Lower leg skin (tissue), 4 donors: Measurements from ENCODE around the gene DTNB. TPM values are rescaled to one million over a fixed set of nuclear protein-coding genes. Genes with fewer than 3 reads are reported as not detected.
"Not testable (repeated sequence)": the region's sequence is repeated elsewhere in the genome, so short reads cannot be mapped to it uniquely, and the experiment has no call there.

Experiments
- DNase-seq, 2 donors: peaks; one replicate each; pipeline ENCODE4 v3.0.0-alpha.2; 2019; ENCODE audit warnings: low spot score in 2 of 2
- H3K4me3 ChIP-seq: fragments of 200-600 bp; sonication (generic); 2 replicates; pipeline ENCODE4 v1.5.1; 2017; ENCODE audit warnings: mild to moderate bottlenecking, low read depth; ENCODE audit not compliant: poor library complexity, severe bottlenecking
- POLR2A ChIP-seq, 2 donors: fragments of 450-650 bp; IDR thresholded peaks; one replicate each; pipeline ENCODE4 v1.6.1; 2016 to 2017; ENCODE audit warnings: antibody characterized with exemption in 2 of 2, mild to moderate bottlenecking in 1 of 2, moderate library complexity in 1 of 2
- WGBS, 2 donors: methylation state at CpG; one replicate each; pipeline ENCODE4 v1.1.5; 2018; 5-methylcytosine and 5-hydroxymethylcytosine counted together
- intact Hi-C: fragments of 100-400 bp; cut with DNase I; formaldehyde crosslinking; loops from one replicate; pipeline ENCODE4 v1.15.0; 2023; ENCODE audit warnings: low total_unique reads
- total RNA-seq, 4 donors: library from RNA; depleted of rRNA; stranded (reverse); fragments of >200 nt; gene quantifications; one replicate each; pipeline ENCODE4 v1.1.0, GENCODE V29; 2016
- TF ChIP-seq, protein P1 (sequence below), 3 donors: fragments of 450-650 bp; IDR thresholded peaks; one replicate each; pipeline ENCODE4 v1.5.1; 2016; ENCODE audit warnings: antibody characterized with exemption in 3 of 3, mild to moderate bottlenecking in 3 of 3, moderate library complexity in 2 of 3

Gene DTNB
- total RNA-seq, 4 donors from 2014 or later: 8.8 to 15.2 (median 12.7) TPM

DNA sequence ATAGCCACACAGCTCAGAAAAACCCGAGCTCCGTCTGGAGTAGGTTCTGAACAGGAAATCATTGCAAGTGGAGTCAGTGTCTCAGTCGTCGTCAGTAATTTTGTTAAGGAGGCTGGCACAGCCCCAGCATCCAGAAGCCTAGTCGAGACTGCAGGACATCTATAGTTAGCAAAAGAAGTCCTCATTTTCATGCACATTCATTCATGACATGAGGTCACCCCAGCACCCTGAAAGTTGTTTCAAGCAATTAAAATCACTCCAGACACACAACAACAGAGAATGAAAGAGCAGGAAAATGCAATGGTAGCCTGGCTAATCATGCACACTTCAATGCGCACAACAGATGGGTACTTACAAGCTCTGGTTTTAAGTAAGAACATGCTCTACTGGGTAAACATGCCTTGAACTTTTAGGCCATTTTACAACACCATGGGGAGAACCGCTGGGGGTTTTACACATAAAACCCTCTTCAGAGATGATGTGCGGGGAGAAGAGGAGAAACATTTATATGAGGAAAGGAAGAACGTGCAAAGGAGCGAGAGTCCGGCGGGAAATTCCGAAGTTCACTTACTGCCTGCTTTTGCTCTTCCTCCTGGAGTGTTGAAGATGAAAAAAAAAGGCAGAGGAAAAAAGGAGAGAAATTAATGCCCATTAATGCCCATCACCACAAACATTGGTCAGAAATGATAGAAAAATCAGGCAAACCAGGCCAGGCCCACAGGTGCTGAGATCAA is 254.3 kb downstream of the DTNB start:
- TF ChIP-seq POLR2A (IDR thresholded peaks at IDR 0.05): no peak
- TF ChIP-seq, protein P1, sequence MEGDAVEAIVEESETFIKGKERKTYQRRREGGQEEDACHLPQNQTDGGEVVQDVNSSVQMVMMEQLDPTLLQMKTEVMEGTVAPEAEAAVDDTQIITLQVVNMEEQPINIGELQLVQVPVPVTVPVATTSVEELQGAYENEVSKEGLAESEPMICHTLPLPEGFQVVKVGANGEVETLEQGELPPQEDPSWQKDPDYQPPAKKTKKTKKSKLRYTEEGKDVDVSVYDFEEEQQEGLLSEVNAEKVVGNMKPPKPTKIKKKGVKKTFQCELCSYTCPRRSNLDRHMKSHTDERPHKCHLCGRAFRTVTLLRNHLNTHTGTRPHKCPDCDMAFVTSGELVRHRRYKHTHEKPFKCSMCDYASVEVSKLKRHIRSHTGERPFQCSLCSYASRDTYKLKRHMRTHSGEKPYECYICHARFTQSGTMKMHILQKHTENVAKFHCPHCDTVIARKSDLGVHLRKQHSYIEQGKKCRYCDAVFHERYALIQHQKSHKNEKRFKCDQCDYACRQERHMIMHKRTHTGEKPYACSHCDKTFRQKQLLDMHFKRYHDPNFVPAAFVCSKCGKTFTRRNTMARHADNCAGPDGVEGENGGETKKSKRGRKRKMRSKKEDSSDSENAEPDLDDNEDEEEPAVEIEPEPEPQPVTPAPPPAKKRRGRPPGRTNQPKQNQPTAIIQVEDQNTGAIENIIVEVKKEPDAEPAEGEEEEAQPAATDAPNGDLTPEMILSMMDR (IDR thresholded peaks at IDR 0.05): no peak
- 79 to 81% methylated on average over 13 of the region's 13 CpGs for WGBS, 2 donors
- no peak overlapping the region for H3K4me3 ChIP-seq
- no peak for DNase-seq
- intact Hi-C loops: no loop called here

DNA sequence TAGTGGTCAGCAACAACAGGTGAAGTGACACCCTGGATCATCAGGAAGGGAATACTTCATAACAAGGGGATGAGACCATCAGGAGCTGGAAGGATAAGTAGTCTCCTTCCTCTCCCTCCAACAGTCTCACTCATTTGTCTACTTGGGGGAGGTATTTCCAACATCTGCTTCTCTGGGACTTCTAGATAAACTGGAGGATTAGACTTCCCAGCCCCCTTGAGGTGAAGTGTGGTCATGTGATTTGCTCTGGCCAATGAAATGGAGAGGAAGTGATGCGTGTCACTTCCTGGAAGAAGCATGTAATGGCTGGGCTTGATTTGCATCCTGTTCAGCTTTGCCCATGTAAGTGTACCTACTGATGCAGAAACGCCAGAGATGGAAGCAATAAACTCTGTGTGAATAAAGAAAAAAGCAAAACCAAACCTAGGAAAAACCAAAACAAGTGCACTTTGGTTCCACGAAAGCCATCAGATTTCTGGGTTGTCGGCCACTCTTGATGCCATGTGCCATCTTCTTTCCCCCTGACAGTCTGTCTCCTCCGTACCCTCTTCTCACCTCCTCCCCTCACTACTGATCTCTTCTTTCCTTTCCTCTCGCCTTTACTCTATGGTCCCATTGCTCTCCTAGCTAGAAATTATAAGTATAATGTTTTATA is 255.5 kb downstream of the DTNB start:
- no peak for DNase-seq
- TF ChIP-seq POLR2A (IDR thresholded peaks at IDR 0.05): no peak
- TF ChIP-seq, protein P1 (IDR thresholded peaks at IDR 0.05): no peak
- 95% methylated on average over 6 of the region's 6 CpGs for WGBS, 2 donors
- H3K4me3 ChIP-seq: no peak overlapping the region
- intact Hi-C loops: no loop called here

DNA sequence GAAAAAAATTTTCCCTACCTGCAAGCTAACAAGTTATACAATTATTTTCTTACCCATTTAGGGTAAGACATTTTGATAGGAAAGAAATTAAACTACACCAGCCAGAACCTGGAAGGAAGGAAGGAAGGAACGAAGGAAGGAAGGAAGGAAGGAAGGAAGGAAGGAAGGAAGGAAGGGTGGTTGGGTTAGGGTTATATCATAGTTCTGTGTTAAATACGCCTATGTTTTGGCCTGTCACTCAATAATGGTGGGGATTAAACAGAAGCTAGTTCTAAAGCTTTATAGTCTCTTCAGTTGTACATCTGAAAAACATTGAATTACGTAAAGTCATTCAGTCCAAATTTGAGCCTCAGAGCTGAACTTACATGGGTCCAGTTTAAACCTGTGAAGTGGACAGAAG is 256.7 kb downstream of the DTNB start:
- H3K4me3 ChIP-seq: no peak overlapping the region
- DNase-seq: no peak
- intact Hi-C loops: no loop called here
- TF ChIP-seq POLR2A (IDR thresholded peaks at IDR 0.05): no peak
- TF ChIP-seq, protein P1 (IDR thresholded peaks at IDR 0.05): no peak
- 60 to 97% methylated on average over 3 of the region's 3 CpGs for whole genome bisulfite sequencing, 2 donors

DNA sequence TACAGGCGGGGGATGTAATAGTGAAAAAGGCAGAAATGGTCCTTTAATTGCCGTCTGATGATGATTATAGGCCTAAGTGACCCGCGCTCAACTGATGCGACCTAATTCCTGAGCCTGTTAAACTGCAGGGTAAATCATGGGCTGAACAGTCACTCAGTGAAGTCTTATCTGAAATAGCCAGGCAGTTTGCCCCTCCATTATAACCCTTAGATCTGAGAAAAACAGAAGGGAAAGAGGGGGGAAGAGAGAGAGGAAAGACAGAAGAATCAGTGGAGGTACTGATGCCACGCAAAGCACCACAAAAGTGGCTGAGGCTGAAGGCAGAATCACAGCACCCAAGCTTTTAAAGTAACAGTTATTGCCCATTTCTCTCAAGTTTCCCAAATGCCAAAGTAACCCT is 258.6 kb downstream of the DTNB start:
- intact Hi-C loops: no loop called here
- TF ChIP-seq POLR2A (IDR thresholded peaks at IDR 0.05): no peak
- TF ChIP-seq, protein P1 (IDR thresholded peaks at IDR 0.05): no peak
- WGBS, 2 donors: 93 to 97% methylated on average over 6 of the region's 6 CpGs
- no peak overlapping the region for H3K4me3 ChIP-seq
- no peak for DNase-seq

DNA sequence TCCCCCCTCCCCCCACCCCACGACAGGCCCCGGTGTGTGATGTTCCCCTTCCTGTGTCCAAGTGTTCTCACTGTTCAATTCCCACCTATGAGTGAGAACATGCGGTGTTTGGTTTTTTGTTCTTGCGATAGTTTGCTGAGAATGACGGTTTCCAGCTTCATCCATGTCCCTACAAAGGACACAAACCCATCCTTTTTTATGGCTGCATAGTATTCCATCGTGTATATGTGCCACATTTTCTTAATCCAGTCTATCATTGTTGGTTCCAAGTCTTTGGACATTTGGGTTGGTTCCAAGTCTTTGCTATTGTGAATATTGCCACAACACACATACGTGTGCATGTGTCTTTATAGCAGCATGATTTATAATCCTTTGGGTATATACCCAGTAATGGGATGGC is 260.0 kb downstream of the DTNB start:
- H3K4me3 ChIP-seq, DNase-seq, intact Hi-C loops: not testable (repeated sequence)
- 94 to 99% methylated on average over 7 of the region's 7 CpGs for WGBS, 2 donors

- intact Hi-C loops: no loop called here
- no peak for DNase-seq
- TF ChIP-seq POLR2A (IDR thresholded peaks at IDR 0.05): no peak
- TF ChIP-seq, protein P1 (IDR thresholded peaks at IDR 0.05): no peak
- 83% methylated on average over 6 of the region's 6 CpGs for WGBS, 2 donors
- H3K4me3 ChIP-seq: no peak overlapping the region
Observed at GRCh38 chr2:25411753-25412152, 261.6 kb downstream of the DTNB start.
